BJ (cell line): Measurements from ENCODE around the gene GSTM3. TPM values are rescaled to one million over a fixed set of nuclear protein-coding genes. Genes with fewer than 3 reads are reported as not detected.

Source experiments
- polyA plus RNA-seq: library from polyadenylated mRNA; depleted of rRNA; stranded (reverse); fragments of >200 nt; gene quantifications from 2 replicates; pipeline ENCODE4 v1.2.3, GENCODE V29; 2011; rRNA removed

Gene GSTM3
- polyA plus RNA-seq, 1 experiment, result 113 TPM

Other genes starting within 250 kb of the GSTM3 start
- gene CYB561D1, start 246.9 kb downstream of the GSTM3 start, polyA plus RNA-seq, result 8.2 and 10.8 TPM in 2 replicates
- gene AMIGO1, start 231.3 kb downstream of the GSTM3 start, polyA plus RNA-seq, result 2.9 and 3.4 TPM in 2 replicates
- not detected in 2 replicates for gene GPR61, start 201.2 kb downstream of the GSTM3 start, polyA plus RNA-seq
- gene GNAI3, start 192.4 kb downstream of the GSTM3 start, polyA plus RNA-seq, result 4.7 and 9.6 TPM in 2 replicates
- 0.09 and 0.15 TPM in 2 replicates for gene GNAT2, start 121.4 kb downstream of the GSTM3 start, polyA plus RNA-seq
- gene AMPD2, start 121.2 kb downstream of the GSTM3 start, polyA plus RNA-seq, result 43.1 and 86.9 TPM in 2 replicates
- 28.4 and 28.5 TPM in 2 replicates for gene GSTM4, start 84.9 kb downstream of the GSTM3 start, polyA plus RNA-seq
- 49.0 and 62.3 TPM in 2 replicates for gene GSTM2, start 73.0 kb downstream of the GSTM3 start, polyA plus RNA-seq
- 0.47 and 1.0 TPM in 2 replicates for gene GSTM1, start 53.2 kb downstream of the GSTM3 start, polyA plus RNA-seq
- gene GSTM5, start 28.8 kb downstream of the GSTM3 start, polyA plus RNA-seq, result 1.5 and 2.2 TPM in 2 replicates
- not detected in 2 replicates for gene EPS8L3, start 22.9 kb upstream of the GSTM3 start, polyA plus RNA-seq
- gene CSF1, start 169.8 kb upstream of the GSTM3 start, polyA plus RNA-seq, result 40.4 and 48.4 TPM in 2 replicates
- 95.5 and 105 TPM in 2 replicates for gene AHCYL1, start 243.7 kb upstream of the GSTM3 start, polyA plus RNA-seq